PFSK-1 (cell line): Measurements from ENCODE around the gene DISC1.

Experiments
- FOXP2 ChIP-seq: optimal IDR thresholded peaks from 2 replicates; pipeline ENCODE3; 2011; ENCODE audit warnings: borderline replicate concordance, control low read depth, inconsistent platforms; ENCODE audit not compliant: insufficient read depth; ENCODE audit errors: extremely low read length, extremely low read depth
- POLR2AphosphoS5 ChIP-seq: IDR thresholded peaks from 2 replicates; pipeline ENCODE4 v1.6.1; 2012; ENCODE audit warnings: low read depth, mild to moderate bottlenecking, control low read depth, low read length, moderate library complexity
- SIN3A ChIP-seq: IDR thresholded peaks from 2 replicates; pipeline ENCODE4 v1.6.1; 2012; ENCODE audit warnings: mild to moderate bottlenecking, low read length, moderate library complexity, borderline replicate concordance; ENCODE audit not compliant: insufficient read depth
- TAF1 ChIP-seq: IDR thresholded peaks from 2 replicates; pipeline ENCODE4 v1.6.1; 2012; ENCODE audit warnings: low read length, control low read depth, borderline replicate concordance; ENCODE audit not compliant: insufficient read depth
- TF ChIP-seq, protein P1 (sequence below), 2 experiments: IDR thresholded peaks; 2 replicates each; pipeline versions ENCODE4 v1.6.1 to v1.8.0; 2011 to 2012; ENCODE audit warnings: low read depth in 2 of 2, low read length in 2 of 2, control low read depth in 1 of 2, inconsistent platforms in 1 of 2, mild to moderate bottlenecking in 1 of 2, moderate library complexity in 1 of 2; ENCODE audit not compliant: insufficient read depth in 1 of 2

The DISC1 gene

GRCh38 chr1:231606712-231607111, 19.9 kb upstream of the DISC1 start:
- TF ChIP-seq, protein P1, sequence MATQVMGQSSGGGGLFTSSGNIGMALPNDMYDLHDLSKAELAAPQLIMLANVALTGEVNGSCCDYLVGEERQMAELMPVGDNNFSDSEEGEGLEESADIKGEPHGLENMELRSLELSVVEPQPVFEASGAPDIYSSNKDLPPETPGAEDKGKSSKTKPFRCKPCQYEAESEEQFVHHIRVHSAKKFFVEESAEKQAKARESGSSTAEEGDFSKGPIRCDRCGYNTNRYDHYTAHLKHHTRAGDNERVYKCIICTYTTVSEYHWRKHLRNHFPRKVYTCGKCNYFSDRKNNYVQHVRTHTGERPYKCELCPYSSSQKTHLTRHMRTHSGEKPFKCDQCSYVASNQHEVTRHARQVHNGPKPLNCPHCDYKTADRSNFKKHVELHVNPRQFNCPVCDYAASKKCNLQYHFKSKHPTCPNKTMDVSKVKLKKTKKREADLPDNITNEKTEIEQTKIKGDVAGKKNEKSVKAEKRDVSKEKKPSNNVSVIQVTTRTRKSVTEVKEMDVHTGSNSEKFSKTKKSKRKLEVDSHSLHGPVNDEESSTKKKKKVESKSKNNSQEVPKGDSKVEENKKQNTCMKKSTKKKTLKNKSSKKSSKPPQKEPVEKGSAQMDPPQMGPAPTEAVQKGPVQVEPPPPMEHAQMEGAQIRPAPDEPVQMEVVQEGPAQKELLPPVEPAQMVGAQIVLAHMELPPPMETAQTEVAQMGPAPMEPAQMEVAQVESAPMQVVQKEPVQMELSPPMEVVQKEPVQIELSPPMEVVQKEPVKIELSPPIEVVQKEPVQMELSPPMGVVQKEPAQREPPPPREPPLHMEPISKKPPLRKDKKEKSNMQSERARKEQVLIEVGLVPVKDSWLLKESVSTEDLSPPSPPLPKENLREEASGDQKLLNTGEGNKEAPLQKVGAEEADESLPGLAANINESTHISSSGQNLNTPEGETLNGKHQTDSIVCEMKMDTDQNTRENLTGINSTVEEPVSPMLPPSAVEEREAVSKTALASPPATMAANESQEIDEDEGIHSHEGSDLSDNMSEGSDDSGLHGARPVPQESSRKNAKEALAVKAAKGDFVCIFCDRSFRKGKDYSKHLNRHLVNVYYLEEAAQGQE (IDR thresholded peaks at IDR 0.05; ENCODE audit: insufficient read depth in 1 of 2, low read depth in 2 of 2, low read length in 2 of 2) = no peak
- TF ChIP-seq FOXP2 = no peak

DNA sequence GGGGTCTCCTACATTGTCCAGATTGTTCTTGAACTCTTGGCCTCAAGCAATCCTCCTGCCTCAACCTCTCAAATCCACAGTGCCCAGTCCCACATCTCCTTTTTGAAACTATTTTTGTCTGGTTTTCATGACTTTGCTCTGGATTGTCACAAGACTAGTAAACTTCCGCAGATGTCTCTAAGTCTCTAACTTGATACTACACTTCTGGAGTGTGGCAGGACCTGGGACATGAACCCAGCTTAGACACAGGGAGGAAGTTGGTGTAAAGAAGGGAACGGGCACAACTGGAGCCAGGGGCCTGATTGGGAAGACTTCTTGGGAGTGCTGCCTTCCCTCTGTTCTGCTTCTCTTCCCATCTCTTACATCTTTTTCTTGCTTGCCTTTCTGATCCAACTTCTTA, 16.2 kb upstream of the DISC1 start:
- no peak for TF ChIP-seq FOXP2
- TF ChIP-seq, protein P1 (IDR thresholded peaks at IDR 0.05; ENCODE audit: insufficient read depth in 1 of 2, low read depth in 2 of 2, low read length in 2 of 2) = no peak
- no peak for TF ChIP-seq SIN3A
- no peak for TF ChIP-seq POLR2AphosphoS5
- TF ChIP-seq TAF1 = no peak

GRCh38 chr1:231611111-231611510, 15.5 kb upstream of the DISC1 start:
- no peak for TF ChIP-seq FOXP2

- TF ChIP-seq POLR2AphosphoS5 (no peak), FOXP2 (no peak), SIN3A (no peak), TAF1 (no peak)
- TF ChIP-seq, protein P1 (IDR thresholded peaks at IDR 0.05; ENCODE audit: insufficient read depth in 1 of 2, low read depth in 2 of 2, low read length in 2 of 2) = no peak
Observed at GRCh38 chr1:231611851-231612250, 14.7 kb upstream of the DISC1 start.

DNA sequence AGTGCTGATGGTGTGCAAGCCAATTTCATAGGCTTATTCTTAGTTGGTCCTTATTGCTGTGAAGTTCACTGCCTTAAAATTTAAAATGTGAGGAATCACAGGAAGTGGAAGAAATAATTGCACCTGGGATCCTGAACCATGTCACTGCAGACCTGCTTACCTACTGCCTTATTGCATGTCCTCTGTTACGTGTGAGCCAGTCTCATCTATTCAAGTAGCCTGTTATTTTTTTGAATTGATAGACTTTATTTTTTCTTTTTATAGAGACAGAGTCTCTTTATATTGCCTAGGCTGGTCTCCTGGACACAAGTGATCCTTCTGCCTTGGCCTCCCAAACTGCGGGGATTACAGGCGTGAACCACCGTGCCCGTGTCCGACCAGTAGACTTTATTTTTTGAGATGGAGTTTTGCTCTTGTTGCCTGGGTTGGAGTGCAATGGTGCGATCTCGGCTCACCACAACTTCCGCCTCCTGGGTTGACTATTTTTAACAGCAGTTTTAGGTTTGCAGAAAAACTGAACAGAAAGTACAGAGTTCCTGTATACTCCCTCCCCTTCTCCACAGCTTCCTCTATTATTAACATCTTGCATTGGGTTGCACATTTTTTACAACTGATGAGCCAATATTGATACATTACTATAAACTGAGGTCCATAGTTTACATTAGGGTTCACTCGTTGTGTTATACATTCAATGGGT, 14.0 kb upstream of the DISC1 start:
- TF ChIP-seq TAF1 = no peak
- no peak for TF ChIP-seq POLR2AphosphoS5
- no peak for TF ChIP-seq FOXP2
- TF ChIP-seq SIN3A = no peak
- TF ChIP-seq, protein P1 (IDR thresholded peaks at IDR 0.05; ENCODE audit: insufficient read depth in 1 of 2, low read depth in 2 of 2, low read length in 2 of 2) = no peak
